Ammon's horn (tissue), 1 donor: ENCODE results near the gene HSPG2.
A peak's percentile ranks its signal among the peaks of the same experiment; 100 is the strongest.
"Not testable (repeated sequence)": the region's sequence is repeated elsewhere in the genome, so short reads cannot be mapped to it uniquely, and the experiment has no call there.

ENCODE experiments used
- DNase-seq: peaks from one replicate; pipeline ENCODE4 v3.0.0-alpha.2; 2016; ENCODE audit warnings: low spot score

HSPG2 gene

DNA sequence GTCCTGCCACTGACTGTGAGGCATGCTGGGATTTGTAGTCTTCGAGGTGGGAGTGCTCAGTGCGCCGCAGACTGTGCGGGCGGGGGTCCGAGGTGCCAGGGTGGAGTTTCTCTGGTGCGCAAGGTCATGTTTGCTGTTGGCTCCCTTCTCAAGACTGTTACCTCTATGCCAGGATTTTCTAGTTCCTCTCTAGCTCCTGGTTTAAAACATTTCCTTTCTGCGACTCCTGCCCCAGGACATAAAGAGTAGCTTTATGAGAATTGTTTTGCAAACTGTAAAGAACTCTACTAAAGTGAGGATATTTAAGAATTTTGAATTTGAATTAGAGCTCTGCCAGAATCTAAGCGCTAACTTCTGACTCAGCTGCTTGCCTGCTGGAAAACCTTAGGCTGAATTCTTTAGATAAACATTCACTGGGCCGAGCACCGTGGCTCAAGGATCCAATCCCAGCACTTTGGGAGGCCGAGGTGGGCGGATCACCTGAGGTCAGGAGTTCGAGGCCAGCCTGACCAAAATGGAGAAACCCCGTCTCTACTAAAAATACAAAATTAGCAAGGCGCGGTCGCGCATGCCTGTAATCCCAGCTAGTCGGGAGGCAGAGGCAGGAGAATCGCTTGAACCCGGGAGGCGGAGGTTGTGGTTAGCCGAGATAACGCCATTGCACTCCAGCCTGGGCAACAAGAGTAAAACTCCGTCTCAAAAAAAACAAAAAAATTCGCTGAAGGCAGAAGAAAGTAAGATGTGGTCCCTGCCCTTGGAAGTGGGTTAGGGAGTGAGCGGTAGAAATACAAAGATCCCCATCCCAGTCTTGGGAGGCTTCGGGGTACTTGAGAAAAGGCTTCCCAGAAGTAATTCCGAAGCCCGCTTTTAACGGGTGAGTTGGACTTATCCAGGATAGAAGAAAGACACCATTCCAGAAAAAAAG is 153.2 kb downstream of the HSPG2 start:
- no peak for DNase-seq

DNA sequence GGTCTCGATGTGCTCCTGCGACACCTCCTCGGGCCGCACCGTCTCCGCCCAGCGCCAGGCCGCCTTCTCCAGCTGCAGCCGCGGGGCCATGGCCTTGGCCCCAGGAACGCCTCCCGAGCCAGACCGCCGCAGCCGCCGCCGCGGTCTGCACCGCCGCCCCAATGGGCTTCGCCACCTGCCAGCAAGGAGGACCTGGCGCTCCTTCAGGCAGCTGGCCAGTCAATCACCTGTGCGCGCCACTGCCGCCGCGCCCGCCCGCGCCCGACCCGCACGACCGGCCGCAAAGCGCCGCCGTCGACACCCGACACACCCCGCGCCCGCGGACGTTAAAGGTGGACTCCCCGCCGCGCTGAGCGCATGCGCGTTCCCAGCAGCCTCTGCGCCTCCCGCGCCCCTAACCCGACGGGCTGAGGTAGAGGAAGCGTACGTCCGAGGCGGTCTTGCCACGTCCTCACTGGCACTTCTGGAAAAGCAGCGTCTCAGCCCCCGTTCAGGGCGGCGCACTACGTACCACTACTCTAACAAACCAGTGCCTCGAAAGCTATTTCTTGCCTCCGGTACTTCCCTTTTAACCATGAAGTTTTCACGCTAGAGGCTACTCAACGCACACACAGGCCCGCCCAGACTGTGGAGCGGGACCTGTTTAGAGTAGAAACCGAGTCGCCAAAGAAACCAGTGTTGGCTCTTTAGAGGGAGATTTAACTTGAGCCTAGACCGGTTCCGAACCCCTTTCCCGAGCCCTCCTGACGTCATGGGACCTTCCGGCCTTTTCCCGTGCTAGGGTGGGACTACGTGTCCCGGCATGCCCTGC is 154.0 kb downstream of the HSPG2 start, which contains the start of gene USP48:
USP48 (minus strand) TSS at position 282 of the 811 bp plus-strand sequence; CDS start at position 90, 192 bp downstream.
- DNase-seq = peak; percentile 99

GRCh38 chr1:21782349-21782867 is 154.7 kb downstream of the HSPG2 start:
- peak; percentile 67 for DNase-seq

- DNase-seq = peak; percentile 6
Measured at GRCh38 chr1:21781815-21782348, 155.2 kb downstream of the HSPG2 start.

GRCh38 chr1:21779613-21780521 is 157.2 kb downstream of the HSPG2 start:
- no peak for DNase-seq

DNA sequence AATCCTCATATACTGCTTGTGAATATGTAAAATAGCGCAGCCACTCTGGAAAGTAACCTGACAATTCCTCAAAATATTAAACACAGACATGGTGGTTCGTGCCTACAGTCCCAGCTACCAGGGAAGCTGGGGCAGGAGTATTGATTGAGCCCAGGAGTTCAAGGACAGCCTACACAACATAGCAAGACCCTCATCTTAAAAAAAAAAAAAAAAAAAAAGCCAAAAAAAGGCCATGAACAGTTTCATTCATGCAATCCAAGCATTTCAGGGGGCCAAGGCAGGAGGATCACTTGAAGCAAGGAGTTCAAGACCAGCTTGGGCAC is 158.7 kb downstream of the HSPG2 start:
- DNase-seq = no peak

GRCh38 chr1:21776925-21777324 is 160.2 kb downstream of the HSPG2 start:
- DNase-seq = not testable (repeated sequence)

DNA sequence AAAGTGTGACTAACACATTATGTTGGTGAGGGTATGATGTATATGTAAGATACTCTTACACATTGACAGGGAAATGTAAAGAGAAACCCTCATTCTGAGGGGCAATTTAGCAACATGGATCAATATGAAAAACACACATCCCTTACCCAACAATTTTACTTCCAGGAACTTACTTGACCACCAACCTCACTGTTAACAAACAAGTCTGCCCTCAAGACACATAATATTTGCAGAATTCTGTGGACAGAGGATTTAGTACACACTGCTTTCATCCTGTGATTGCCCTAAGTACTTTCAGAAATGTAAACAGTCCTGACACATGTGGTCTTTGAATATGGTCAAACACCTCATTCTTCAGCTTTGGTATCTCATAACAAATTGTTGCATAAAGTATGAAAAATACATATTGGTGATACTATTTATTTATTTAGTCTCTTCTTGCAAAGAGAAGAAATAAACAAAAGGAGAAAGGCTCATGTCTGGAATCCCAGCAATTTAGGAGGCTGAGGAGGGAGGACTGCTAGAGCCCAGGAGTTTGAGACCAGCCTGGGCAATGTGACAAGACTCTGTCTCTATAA is 161.0 kb downstream of the HSPG2 start:
- DNase-seq = no peak

GRCh38 chr1:21775550-21775914 is 161.6 kb downstream of the HSPG2 start:
- DNase-seq = peak; percentile 27

- no peak for DNase-seq
Measured at GRCh38 chr1:21774835-21775549, 162.1 kb downstream of the HSPG2 start.

DNA sequence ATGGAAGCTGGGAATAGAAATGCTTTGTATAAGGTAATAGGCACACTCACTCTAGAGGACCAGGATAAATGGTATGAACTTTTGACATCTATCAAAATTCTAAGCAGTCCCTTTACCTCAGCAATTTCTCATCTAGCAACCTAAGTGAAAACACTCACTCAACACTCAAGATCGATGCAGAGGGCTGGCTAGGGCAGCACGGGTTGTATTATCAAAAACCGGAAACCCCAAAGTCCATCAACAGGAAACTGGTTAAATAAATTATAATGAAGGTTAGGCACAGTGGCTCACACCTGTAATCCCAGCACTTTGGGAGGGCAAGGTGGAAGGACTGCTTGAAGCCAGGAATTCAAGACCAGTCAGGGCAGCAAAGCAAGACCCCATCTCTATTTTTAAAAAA is 163.5 kb downstream of the HSPG2 start:
- no peak for DNase-seq
